Endothelial cell of umbilical vein (primary cell): ENCODE results near the gene LAMB4. TPM values are rescaled to one million over a fixed set of nuclear protein-coding genes. Genes with fewer than 3 reads are reported as not detected.
A peak's percentile ranks its signal among the peaks of the same experiment; 100 is the strongest.

Source experiments
- BruUV-seq: library from RNA; stranded (reverse); fragments of 400-500 nt; replicated peaks from 2 replicates; lab custom pipeline; 2021; lab: Mats Ljungman, UMichigan
- CTCF ChIA-PET: fragments of 300-600, 350-600 bp; sonication (Branson Sonifier 250); formaldehyde crosslinking; loops from one replicate; lab custom pipeline; 2021; ENCODE audit warnings: antibody characterized with exemption, inconsistent platforms; lab: Charles Lee
- POLR2A ChIA-PET: fragments of 300-600, 350-600 bp; sonication (Branson Sonifier 250); formaldehyde crosslinking; loops from one replicate; lab custom pipeline; 2021; ENCODE audit warnings: antibody characterized with exemption, inconsistent platforms; lab: Charles Lee
- DNase-seq: peaks from one replicate; pipeline ENCODE4 v3.0.0-alpha.2; 2011; ENCODE audit warnings: low read depth, low spot score
- FAIRE-seq: peaks from 2 replicates; lab custom pipeline; 2011; peaks lifted over from hg19 to GRCh38; lab: Jason Lieb, UNC
- H2AFZ ChIP-seq: 2 replicates; pipeline ENCODE4 v1.6.0; 2012; ENCODE audit warnings: low read depth, low read length, control low read depth, inconsistent platforms
- H3K27ac ChIP-seq: 2 replicates; pipeline ENCODE4 v1.5.1; 2011; ENCODE audit warnings: low read depth, mild to moderate bottlenecking, control low read depth, low read length, moderate library complexity; ENCODE audit not compliant: insufficient read depth
- H3K27me3 ChIP-seq, 2 experiments: 2 replicates each; pipeline versions ENCODE4 v1.6.0 to v1.6.1; 2011; ENCODE audit warnings: low read length in 2 of 2, mixed read lengths in 1 of 2; ENCODE audit not compliant: control insufficient read depth in 2 of 2, insufficient read depth in 2 of 2
- H3K36me3 ChIP-seq, 2 experiments: 2 replicates in 1 of 2; 3 replicates in 1 of 2; pipeline ENCODE4 v1.5.1; 2011; ENCODE audit warnings: low read length in 2 of 2, mild to moderate bottlenecking in 1 of 2, moderate library complexity in 1 of 2; ENCODE audit not compliant: control insufficient read depth in 2 of 2, insufficient read depth in 2 of 2; ENCODE audit errors: extremely low read depth in 1 of 2
- H3K4me1 ChIP-seq: 3 replicates; pipeline ENCODE4 v1.5.1; 2011; ENCODE audit warnings: mild to moderate bottlenecking, low read length; ENCODE audit not compliant: control insufficient read depth, insufficient read depth; ENCODE audit errors: extremely low read depth
- H3K4me2 ChIP-seq: 2 replicates; pipeline ENCODE4 v1.6.1; 2011; ENCODE audit warnings: low read length, control low read depth, mixed read lengths; ENCODE audit not compliant: insufficient read depth
- H3K4me3 ChIP-seq, 3 experiments: fragments of 200-600 bp in 1 of 3; sonication (generic), shearing (Covaris generic) in 1 of 3; replicated peaks in 1 of 3; 2 replicates each; pipeline ENCODE4 v1.5.1; 2011 to 2016; ENCODE audit warnings: control low read depth in 3 of 3, low read length in 3 of 3, mild to moderate bottlenecking in 2 of 3, inconsistent platforms in 1 of 3, low read depth in 1 of 3, moderate library complexity in 1 of 3; ENCODE audit not compliant: insufficient read depth in 1 of 3
- H3K79me2 ChIP-seq: 2 replicates; pipeline ENCODE4 v1.6.0; 2012; ENCODE audit warnings: low read length, inconsistent platforms; ENCODE audit not compliant: control insufficient read depth, insufficient read depth
- H3K9ac ChIP-seq: replicated peaks from 2 replicates; pipeline ENCODE3; 2011; ENCODE audit warnings: low read length, control low read depth; ENCODE audit not compliant: insufficient read depth; ENCODE audit errors: extremely low read depth
- H3K9me1 ChIP-seq: replicated peaks from 3 replicates; pipeline ENCODE4 v1.6.0; 2011; ENCODE audit warnings: mild to moderate bottlenecking, low read length; ENCODE audit not compliant: control insufficient read depth, insufficient read depth; ENCODE audit errors: extremely low read depth
- H3K9me3 ChIP-seq: replicated peaks from 2 replicates; pipeline ENCODE4 v1.5.1; 2012; ENCODE audit warnings: low read length, inconsistent platforms; ENCODE audit not compliant: control insufficient read depth, insufficient read depth
- H4K20me1 ChIP-seq: replicated peaks from 2 replicates; pipeline ENCODE3; 2011; ENCODE audit warnings: mild to moderate bottlenecking, low read length; ENCODE audit not compliant: control insufficient read depth, insufficient read depth; ENCODE audit errors: extremely low read depth
- CTCF ChIP-seq, 2 donors: IDR thresholded peaks; 1 replicate in 1 of 2; 2 replicates in 1 of 2; pipeline ENCODE4 v1.5.1; 2011; ENCODE audit warnings: low read length in 2 of 2, mild to moderate bottlenecking in 2 of 2, moderate library complexity in 2 of 2, control low read depth in 1 of 2, inconsistent platforms in 1 of 2, low read depth in 1 of 2; ENCODE audit not compliant: insufficient read depth in 1 of 2; ENCODE audit errors: extremely low read depth in 1 of 2
- EZH2 ChIP-seq: IDR thresholded peaks from 2 replicates; pipeline ENCODE4 v1.6.1; 2012; ENCODE audit warnings: borderline replicate concordance, low read depth, mild to moderate bottlenecking, moderate library complexity, low read length, inconsistent platforms; ENCODE audit not compliant: severe bottlenecking
- FOS ChIP-seq: IDR thresholded peaks from 2 replicates; pipeline ENCODE4 v1.6.1; 2011; ENCODE audit warnings: mild to moderate bottlenecking, low read length, moderate library complexity, borderline replicate concordance; ENCODE audit not compliant: insufficient read depth
- GATA2 ChIP-seq: IDR thresholded peaks from 2 replicates; pipeline ENCODE4 v1.7.0; 2011; ENCODE audit warnings: low read depth, mild to moderate bottlenecking, moderate library complexity, mixed read lengths, low read length; ENCODE audit not compliant: insufficient read length, insufficient read depth
- JUN ChIP-seq: IDR thresholded peaks from 2 replicates; pipeline ENCODE4 v1.6.1; 2011; ENCODE audit warnings: borderline replicate concordance, low read depth; ENCODE audit not compliant: insufficient read length, insufficient read depth
- MAX ChIP-seq: IDR thresholded peaks from 2 replicates; pipeline ENCODE4 v1.6.1; 2011; ENCODE audit not compliant: insufficient read depth, insufficient read length
- MYC ChIP-seq: IDR thresholded peaks from one replicate; pipeline ENCODE4 v1.6.1; 2011; ENCODE audit warnings: mild to moderate bottlenecking, low read depth, low read length
- POLR2A ChIP-seq: IDR thresholded peaks from 2 replicates; pipeline ENCODE4 v1.6.1; 2012; ENCODE audit warnings: low read depth, mild to moderate bottlenecking, control low read depth, low read length
- POLR2AphosphoS5 ChIP-seq: IDR thresholded peaks from 2 replicates; pipeline ENCODE4 v1.6.1; 2012; ENCODE audit warnings: low read depth, mild to moderate bottlenecking, control low read depth, low read length, moderate library complexity; ENCODE audit not compliant: insufficient read depth
- dilution Hi-C: fragments of 300-500 bp; cut with MboI; formaldehyde crosslinking; loops from one replicate; pipeline ENCODE4 v1.15.0; 2019; ENCODE audit warnings: low sequenced_read_pairs; ENCODE audit not compliant: extremely low pct_ligation_motif_present
- intact Hi-C: fragments of 100-400 bp; cut with micrococcal nuclease; formaldehyde crosslinking; loops from one replicate; pipeline ENCODE4 v1.10.0; 2022
- polyA plus RNA-seq, 4 experiments: library from polyadenylated mRNA; depleted of rRNA in 3 of 4; stranded (reverse) in 3 of 4; unstranded in 1 of 4; fragments of >200 nt; gene quantifications; 2 replicates each; pipeline versions ENCODE4 v1.2.1 to v1.2.3, GENCODE V29; 2011 to 2012; ENCODE audit warnings: missing spikeins in 1 of 4
- total RNA-seq: library from RNA; stranded (reverse); gene quantifications from 2 replicates; pipeline ENCODE4 v1.2.3, GENCODE V29; 2021

Gene LAMB4
- total and polyA plus RNA-seq, 2 donors (not counting 3 experiments of a cell fraction or from before 2014, with no cell fraction given), result 0.15 to 0.20 TPM

GRCh38 chr7:108142675-108143259 lies 12.6 kb upstream of the LAMB4 start:
- Histone ChIP-seq H3K4me1 (no peaks in the 10 kb centered on the region), H3K27me3 (no peaks in the 10 kb centered on the region), H3K4me2 (no peak overlapping the region), H3K9me3 (no peaks in the 10 kb centered on the region), H3K9me1 (no peaks in the 10 kb centered on the region), H3K9ac (no peak overlapping the region), H3K36me3 (no peaks in the 10 kb centered on the region), H3K27ac (no peak overlapping the region), H3K4me3 (no peak overlapping the region), H2AFZ (no peak overlapping the region), H4K20me1 (no peaks in the 10 kb centered on the region), H3K79me2 (no peaks in the 10 kb centered on the region)
- ChIA-PET POLR2A (no interaction called here), CTCF (no interaction called here)
- DNase-seq, result no peak
- TF ChIP-seq MYC (no peak), CTCF (IDR thresholded peaks at IDR 0.05; ENCODE audit: extremely low read depth in 1 of 2, insufficient read depth in 1 of 2, low read depth in 1 of 2, low read length in 2 of 2) (no peak), MAX (no peak), EZH2 (no peak), FOS (no peak), JUN (no peak), GATA2 (no peak), POLR2A (no peak), POLR2AphosphoS5 (no peak)
- dilution Hi-C loops (no loop called here), intact Hi-C loops (no loop called here)
- no TSS peak for BruUV-seq
- peak; percentile 58 for FAIRE-seq
